ENCODE measurements around the gene BCO2.
A peak's percentile ranks its signal among the peaks of the same experiment; 100 is the strongest.

The BCO2 gene

DNA sequence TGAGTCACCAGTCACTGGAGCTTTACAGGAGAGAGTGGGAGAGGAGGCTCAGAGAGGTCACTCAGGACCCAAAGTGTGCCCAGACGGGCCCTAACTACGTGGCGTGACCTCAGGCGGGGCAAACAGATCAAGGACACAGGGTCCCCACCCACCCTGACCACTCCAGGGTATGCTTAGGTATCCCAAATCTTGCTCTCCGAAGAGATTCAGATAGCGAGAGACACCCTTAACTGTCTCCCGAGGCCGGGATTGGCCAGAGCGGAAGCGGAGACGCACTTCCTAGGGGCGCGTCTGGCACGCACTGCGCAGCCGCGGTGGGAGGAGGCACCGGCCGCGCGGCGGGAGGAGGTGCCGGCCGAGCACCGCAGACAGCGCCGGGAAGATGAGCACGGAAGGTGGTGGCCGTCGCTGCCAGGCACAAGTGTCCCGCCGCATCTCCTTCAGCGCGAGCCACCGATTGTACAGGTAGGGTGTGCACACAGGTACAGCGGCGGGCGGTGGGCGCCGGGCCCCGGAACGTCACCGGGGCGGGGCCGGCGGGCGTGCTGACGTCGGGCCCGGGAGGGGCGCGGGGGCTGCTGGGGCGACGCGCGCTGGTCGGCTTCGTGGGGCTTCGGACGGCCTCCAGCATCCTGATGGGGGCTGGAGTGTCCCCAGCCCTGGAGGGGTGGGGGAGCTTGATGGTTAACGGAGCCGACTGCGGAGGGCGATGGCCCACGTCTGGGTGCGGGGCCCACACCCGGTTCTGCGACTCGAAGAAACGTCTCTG is 50.9 kb downstream of the BCO2 start, which contains the start of gene PTS:
TSS of gene PTS (plus strand) at position 367 of the 769 bp plus-strand sequence. CDS start at position 383, 16 bp downstream.
- Histone ChIP-seq H2BK12ac (ENCODE audit: low read length) (peak within 1 kb of the TSS; percentile 29), H4K8ac (ENCODE audit: low read depth, low read length) (peak within 1 kb of the TSS; percentile 87), H3K9me3 (ENCODE audit: insufficient read depth, low read depth, low read length) (no peaks in the 10 kb centered on the region), H4K91ac (ENCODE audit: low read depth, low read length) (peak within 1 kb of the TSS; percentile 86), H3K9ac (ENCODE audit: low read length) (peak within 1 kb of the TSS; percentile 94), H3K36me3 (ENCODE audit: control insufficient read depth in 1 of 2, insufficient read depth in 2 of 2, low read length in 2 of 2) (peaks cover 0 to 11% of the 10 kb centered on the region in 2 experiments), H3K27me3 (ENCODE audit: insufficient read depth, low read length) (no peaks in the 10 kb centered on the region), H2BK5ac (ENCODE audit: low read depth, low read length, poor library complexity) (peak within 1 kb of the TSS; percentile 88), H3K79me1 (ENCODE audit: low read length) (peaks cover 31% of the 10 kb centered on the region), H3K4ac (ENCODE audit: low read depth, low read length) (peak within 1 kb of the TSS; percentile 85), H3K4me1 (ENCODE audit: control insufficient read depth in 1 of 2, insufficient read depth in 2 of 2, low read length in 2 of 2) (peaks cover 15 to 19% of the 10 kb centered on the region in 2 experiments), H3K23ac (ENCODE audit: low read length) (peak within 1 kb of the TSS; percentile 55), H3K4me3 (ENCODE audit: low read depth, low read length) (peak within 1 kb of the TSS; percentile 95), H4K12ac (ENCODE audit: low read depth, low read length) (peak within 1 kb of the TSS; percentile 82), H2AK5ac (ENCODE audit: low read length) (peak within 1 kb of the TSS; percentile 11), H3K79me2 (ENCODE audit: control insufficient read depth, insufficient read depth, low read length, poor library complexity) (peaks cover 18% of the 10 kb centered on the region), H2AFZ (ENCODE audit: insufficient read depth, low read length, poor library complexity) (peak within 1 kb of the TSS; percentile 64), H3K14ac (ENCODE audit: low read length) (peak within 1 kb of the TSS; percentile 70), H3K27ac (ENCODE audit: low read depth, low read length) (peak within 1 kb of the TSS; percentile 98), H3K18ac (ENCODE audit: low read length) (peak within 1 kb of the TSS; percentile 74), H3K4me2 (ENCODE audit: low read length) (peak within 1 kb of the TSS; percentile 60), H2BK120ac (ENCODE audit: insufficient read depth, low read length, poor library complexity) (peak within 1 kb of the TSS; percentile 65)
- no CpG with 5 or more reads among the region's 70 CpGs for WGBS (ENCODE audit: extremely low coverage, insufficient coverage, insufficient read length)
- DNase-seq: peak; percentile 90 to 96

DNA sequence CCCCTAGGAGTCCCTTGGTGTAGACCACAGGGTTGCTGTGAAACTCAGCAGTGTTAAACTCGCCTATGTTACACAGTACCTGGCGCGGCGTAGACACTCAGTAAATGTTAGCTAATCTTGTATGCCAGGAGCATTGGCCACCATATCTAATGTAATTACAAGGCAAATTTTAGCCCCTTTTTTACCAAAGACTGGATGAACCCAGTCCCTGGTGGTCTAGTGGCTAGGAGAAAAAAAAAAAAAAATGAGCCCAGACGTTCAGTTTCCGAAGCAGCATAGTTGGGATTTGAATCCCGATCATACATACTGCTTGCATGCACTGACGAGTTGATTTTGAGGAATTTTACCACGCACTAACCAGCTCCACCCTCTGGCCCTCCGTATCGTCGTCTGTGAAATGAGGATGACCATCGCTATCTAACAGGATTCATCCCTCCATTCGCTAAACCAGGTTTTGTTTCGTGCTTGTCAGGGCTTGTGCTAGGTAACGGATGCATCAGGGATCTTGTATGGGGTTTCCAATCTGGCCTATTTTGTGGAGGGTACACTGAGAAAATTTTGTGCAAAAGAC is 51.6 kb downstream of the BCO2 start:
- Histone ChIP-seq H3K14ac (ENCODE audit: low read length) (peak overlapping the region; percentile 70), H3K27me3 (ENCODE audit: insufficient read depth, low read length) (no peaks in the 10 kb centered on the region), H4K12ac (ENCODE audit: low read depth, low read length) (peak overlapping the region; percentile 82), H3K79me2 (ENCODE audit: control insufficient read depth, insufficient read depth, low read length, poor library complexity) (peaks cover 18% of the 10 kb centered on the region), H3K27ac (ENCODE audit: low read depth, low read length) (peak overlapping the region; percentile 98), H3K9me3 (ENCODE audit: insufficient read depth, low read depth, low read length) (no peaks in the 10 kb centered on the region), H3K4me3 (ENCODE audit: low read depth, low read length) (peak overlapping the region; percentile 95), H3K18ac (ENCODE audit: low read length) (peak overlapping the region; percentile 74), H2BK120ac (ENCODE audit: insufficient read depth, low read length, poor library complexity) (peak overlapping the region; percentile 52), H3K79me1 (ENCODE audit: low read length) (peaks cover 27% of the 10 kb centered on the region), H2BK12ac (ENCODE audit: low read length) (no peak overlapping the region), H3K9ac (ENCODE audit: low read length) (peak overlapping the region; percentile 94), H3K4me1 (ENCODE audit: control insufficient read depth in 1 of 2, insufficient read depth in 2 of 2, low read length in 2 of 2) (peaks cover 14% of the 10 kb centered on the region in 2 experiments), H2BK5ac (ENCODE audit: low read depth, low read length, poor library complexity) (peak overlapping the region; percentile 73), H3K23ac (ENCODE audit: low read length) (peak overlapping the region; percentile 55), H2AK5ac (ENCODE audit: low read length) (peak overlapping the region; percentile 3), H4K91ac (ENCODE audit: low read depth, low read length) (peak overlapping the region; percentile 86), H3K4me2 (ENCODE audit: low read length) (peak overlapping the region; percentile 60), H2AFZ (ENCODE audit: insufficient read depth, low read length, poor library complexity) (peak overlapping the region; percentile 14), H3K4ac (ENCODE audit: low read depth, low read length) (peak overlapping the region; percentile 85), H3K36me3 (ENCODE audit: control insufficient read depth in 1 of 2, insufficient read depth in 2 of 2, low read length in 2 of 2) (peaks cover 0 to 11% of the 10 kb centered on the region in 2 experiments), H4K8ac (ENCODE audit: low read depth, low read length) (peak overlapping the region; percentile 87)
- peak; percentile 23 to 36 for DNase-seq
- WGBS (ENCODE audit: extremely low coverage, insufficient coverage, insufficient read length): no CpG with 5 or more reads among the region's 16 CpGs

DNA sequence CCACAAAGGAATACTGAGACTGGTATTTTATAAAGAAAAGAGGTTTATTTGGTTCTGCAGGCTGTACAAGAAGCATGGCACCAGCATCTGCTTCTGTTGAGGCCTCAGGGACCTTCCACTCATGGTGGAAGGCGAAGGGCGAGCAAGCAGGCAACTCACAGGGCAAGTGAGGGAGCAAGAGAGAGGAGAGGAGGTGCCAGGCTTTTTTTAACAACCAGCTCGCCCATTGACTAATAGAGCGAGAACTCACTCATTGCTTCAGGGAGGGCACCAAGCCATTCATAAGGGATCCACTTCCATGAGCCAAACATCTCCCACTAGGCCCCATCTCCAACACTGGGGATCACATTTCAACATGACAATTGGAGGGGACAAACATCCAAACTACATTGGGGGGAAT is 52.2 kb downstream of the BCO2 start:
- peak overlapping the region; percentile 18 for H2BK12ac ChIP-seq (ENCODE audit: low read length)
- H2AK5ac ChIP-seq (ENCODE audit: low read length): peak overlapping the region; percentile 15
- H3K14ac ChIP-seq (ENCODE audit: low read length): peak overlapping the region; percentile 65
- H3K27me3 ChIP-seq (ENCODE audit: insufficient read depth, low read length): no peaks in the 10 kb centered on the region
- H3K36me3 ChIP-seq (ENCODE audit: control insufficient read depth in 1 of 2, insufficient read depth in 2 of 2, low read length in 2 of 2): peaks cover 0 to 13% of the 10 kb centered on the region in 2 experiments
- peak overlapping the region; percentile 25 for H4K91ac ChIP-seq (ENCODE audit: low read depth, low read length)
- no CpG with 5 or more reads among the region's 4 CpGs for WGBS (ENCODE audit: extremely low coverage, insufficient coverage, insufficient read length)
- no peak overlapping the region for H3K9ac ChIP-seq (ENCODE audit: low read length)
- peak overlapping the region; percentile 73 for H3K18ac ChIP-seq (ENCODE audit: low read length)
- H3K79me2 ChIP-seq (ENCODE audit: control insufficient read depth, insufficient read depth, low read length, poor library complexity): peaks cover 14% of the 10 kb centered on the region
- H3K79me1 ChIP-seq (ENCODE audit: low read length): peaks cover 21% of the 10 kb centered on the region
- H3K4me2 ChIP-seq (ENCODE audit: low read length): peak overlapping the region; percentile 60
- DNase-seq: no peak
- H3K4ac ChIP-seq (ENCODE audit: low read depth, low read length): peak overlapping the region; percentile 85
- peak overlapping the region; percentile 60 for H2BK5ac ChIP-seq (ENCODE audit: low read depth, low read length, poor library complexity)
- no peak overlapping the region for H3K23ac ChIP-seq (ENCODE audit: low read length)
- peak overlapping the region; percentile 5 for H3K27ac ChIP-seq (ENCODE audit: low read depth, low read length)
- H2AFZ ChIP-seq (ENCODE audit: insufficient read depth, low read length, poor library complexity): no peak overlapping the region
- no peaks in the 10 kb centered on the region for H3K9me3 ChIP-seq (ENCODE audit: insufficient read depth, low read depth, low read length)
- H3K4me3 ChIP-seq (ENCODE audit: low read depth, low read length): no peak overlapping the region
- H3K4me1 ChIP-seq (ENCODE audit: control insufficient read depth in 1 of 2, insufficient read depth in 2 of 2, low read length in 2 of 2): peaks cover 9% of the 10 kb centered on the region in 2 experiments
- peak overlapping the region; percentile 75 for H4K8ac ChIP-seq (ENCODE audit: low read depth, low read length)
- no peak overlapping the region for H4K12ac ChIP-seq (ENCODE audit: low read depth, low read length)
- H2BK120ac ChIP-seq (ENCODE audit: insufficient read depth, low read length, poor library complexity): no peak overlapping the region

DNA sequence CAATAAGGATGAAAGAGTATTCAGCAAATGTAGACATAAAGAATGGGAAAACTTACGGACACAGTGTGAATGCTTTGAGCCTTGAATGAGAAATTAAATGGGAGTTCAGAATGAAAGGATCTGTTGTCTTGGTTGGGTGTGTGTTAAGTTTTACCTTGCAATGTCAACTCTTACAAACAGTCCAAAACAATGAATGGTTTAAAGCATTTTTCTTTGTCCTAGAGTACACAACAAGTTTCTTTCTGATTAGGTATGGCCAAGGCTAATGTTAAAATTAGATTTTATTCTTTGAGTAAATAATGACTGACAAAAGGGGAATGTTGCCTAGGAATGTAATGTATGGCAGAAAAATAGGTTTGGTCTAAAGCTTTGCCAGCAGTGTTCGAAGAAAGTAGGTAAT is 53.4 kb downstream of the BCO2 start:
- no peak overlapping the region for H2BK120ac ChIP-seq (ENCODE audit: insufficient read depth, low read length, poor library complexity)
- H3K9me3 ChIP-seq (ENCODE audit: insufficient read depth, low read depth, low read length): no peaks in the 10 kb centered on the region
- DNase-seq: no peak
- no peak overlapping the region for H3K27ac ChIP-seq (ENCODE audit: low read depth, low read length)
- no peak overlapping the region for H2BK12ac ChIP-seq (ENCODE audit: low read length)
- H3K4me3 ChIP-seq (ENCODE audit: low read depth, low read length): no peak overlapping the region
- peaks cover 0 to 13% of the 10 kb centered on the region in 2 experiments for H3K36me3 ChIP-seq (ENCODE audit: control insufficient read depth in 1 of 2, insufficient read depth in 2 of 2, low read length in 2 of 2)
- no peak overlapping the region for H4K12ac ChIP-seq (ENCODE audit: low read depth, low read length)
- no peak overlapping the region for H3K4ac ChIP-seq (ENCODE audit: low read depth, low read length)
- H4K91ac ChIP-seq (ENCODE audit: low read depth, low read length): no peak overlapping the region
- no peak overlapping the region for H4K8ac ChIP-seq (ENCODE audit: low read depth, low read length)
- WGBS (ENCODE audit: extremely low coverage, insufficient coverage, insufficient read length): no CpG with 5 or more reads among the region's 2 CpGs
- H2AFZ ChIP-seq (ENCODE audit: insufficient read depth, low read length, poor library complexity): no peak overlapping the region
- H3K4me2 ChIP-seq (ENCODE audit: low read length): no peak overlapping the region
- H3K79me2 ChIP-seq (ENCODE audit: control insufficient read depth, insufficient read depth, low read length, poor library complexity): peaks cover 14% of the 10 kb centered on the region
- H3K4me1 ChIP-seq (ENCODE audit: control insufficient read depth in 1 of 2, insufficient read depth in 2 of 2, low read length in 2 of 2): peaks cover 9% of the 10 kb centered on the region in 2 experiments
- H3K23ac ChIP-seq (ENCODE audit: low read length): no peak overlapping the region
- no peak overlapping the region for H3K14ac ChIP-seq (ENCODE audit: low read length)
- peaks cover 16% of the 10 kb centered on the region for H3K79me1 ChIP-seq (ENCODE audit: low read length)
- no peak overlapping the region for H3K9ac ChIP-seq (ENCODE audit: low read length)
- no peaks in the 10 kb centered on the region for H3K27me3 ChIP-seq (ENCODE audit: insufficient read depth, low read length)
- H2BK5ac ChIP-seq (ENCODE audit: low read depth, low read length, poor library complexity): no peak overlapping the region
- H3K18ac ChIP-seq (ENCODE audit: low read length): no peak overlapping the region
- H2AK5ac ChIP-seq (ENCODE audit: low read length): no peak overlapping the region
